Nephron progenitor cell (in vitro differentiated cells): ENCODE data around the gene CRK.

Experiments
- DNase-seq: peaks from one replicate; pipeline ENCODE4 v3.0.0; 2021
- H3K27ac Mint-ChIP-seq: 2 replicates; pipeline ENCODE4 v1.8.0; 2021; ENCODE audit warnings: mild to moderate bottlenecking, moderate library complexity, mixed read lengths
- H3K27me3 Mint-ChIP-seq: 2 replicates; pipeline ENCODE4 v1.8.0; 2021; ENCODE audit warnings: mild to moderate bottlenecking, low read depth, mixed read lengths; ENCODE audit not compliant: poor library complexity
- H3K36me3 Mint-ChIP-seq: 2 replicates; pipeline ENCODE4 v1.8.0; 2021; ENCODE audit warnings: low read depth, mixed read lengths
- H3K4me1 Mint-ChIP-seq: 2 replicates; pipeline ENCODE4 v1.8.0; 2021; ENCODE audit warnings: mixed read lengths
- H3K4me3 Mint-ChIP-seq: 2 replicates; pipeline ENCODE4 v1.8.0; 2021; ENCODE audit warnings: mild to moderate bottlenecking, moderate library complexity, mixed read lengths
- H3K9me3 Mint-ChIP-seq: 2 replicates; pipeline ENCODE4 v1.8.0; 2021; ENCODE audit warnings: mild to moderate bottlenecking, moderate library complexity, mixed read lengths
- CTCF ChIP-seq: fragments of 200-600 bp; sonication (generic); IDR thresholded peaks from 2 replicates; pipeline ENCODE4 v1.5.0; 2021; ENCODE audit warnings: antibody characterized with exemption

The CRK gene

GRCh38 chr17:1487939-1488825 lies 32.1 kb upstream of the CRK start:
- Mint-ChIP-seq H3K4me3 (peak overlapping the region; percentile 83), H3K4me1 (peaks cover 54% of the 10 kb centered on the region), H3K27me3 (peaks cover 31% of the 10 kb centered on the region), H3K27ac (no peak overlapping the region), H3K9me3 (no peaks in the 10 kb centered on the region), H3K36me3 (no peaks in the 10 kb centered on the region)
- no peak for TF ChIP-seq CTCF
- peak; percentile 94 for DNase-seq

- Mint-ChIP-seq H3K27ac (no peak overlapping the region), H3K36me3 (peaks cover 3% of the 10 kb centered on the region), H3K4me1 (peaks cover 54% of the 10 kb centered on the region)
These were observed 31.0 kb upstream of the CRK start for GRCh38 chr17:1486802-1487695.

GRCh38 chr17:1485423-1486376 lies 29.7 kb upstream of the CRK start:
- Mint-ChIP-seq H3K9me3 (no peaks in the 10 kb centered on the region), H3K4me3 (no peak overlapping the region), H3K27me3 (peaks cover 23% of the 10 kb centered on the region), H3K27ac (no peak overlapping the region), H3K4me1 (peaks cover 61% of the 10 kb centered on the region), H3K36me3 (peaks cover 15% of the 10 kb centered on the region)
- DNase-seq, result peak; percentile 82
- no peak for TF ChIP-seq CTCF

More at GRCh38 chr17:1486802-1487695, 31.0 kb upstream of the CRK start:
- H3K4me3 Mint-ChIP-seq, result peak overlapping the region; percentile 83
- TF ChIP-seq CTCF, result no peak
- no peaks in the 10 kb centered on the region for H3K9me3 Mint-ChIP-seq
- H3K27me3 Mint-ChIP-seq, result peaks cover 26% of the 10 kb centered on the region
- DNase-seq, result peak; percentile 47

- Mint-ChIP-seq H3K36me3 (peaks cover 15% of the 10 kb centered on the region), H3K9me3 (no peaks in the 10 kb centered on the region), H3K4me3 (peak overlapping the region; percentile 82), H3K27me3 (peaks cover 20% of the 10 kb centered on the region), H3K4me1 (peaks cover 53% of the 10 kb centered on the region), H3K27ac (no peak overlapping the region)
- peak; percentile 22 for TF ChIP-seq CTCF
- DNase-seq, result peak; percentile 63
These were observed 28.8 kb upstream of the CRK start for GRCh38 chr17:1484676-1485422.

GRCh38 chr17:1484060-1484535 lies 28.1 kb upstream of the CRK start:
- Mint-ChIP-seq H3K36me3 (peaks cover 15% of the 10 kb centered on the region), H3K4me1 (peaks cover 45% of the 10 kb centered on the region), H3K9me3 (no peaks in the 10 kb centered on the region), H3K27ac (no peak overlapping the region), H3K27me3 (peaks cover 15% of the 10 kb centered on the region), H3K4me3 (peak overlapping the region; percentile 75)
- no peak for DNase-seq
- TF ChIP-seq CTCF, result no peak
